Inflammatory macrophage treated with lipopolysaccharide for 4 hours (primary cell): ENCODE measurements around the gene CD276.
A peak's percentile ranks its signal among the peaks of the same experiment; 100 is the strongest.
"Not testable (repeated sequence)": the region's sequence is repeated elsewhere in the genome, so short reads cannot be mapped to it uniquely, and the experiment has no call there.

Source experiments
- DNase-seq: peaks from one replicate; pipeline ENCODE4 v3.0.0-alpha.2; 2020

Gene CD276

DNA sequence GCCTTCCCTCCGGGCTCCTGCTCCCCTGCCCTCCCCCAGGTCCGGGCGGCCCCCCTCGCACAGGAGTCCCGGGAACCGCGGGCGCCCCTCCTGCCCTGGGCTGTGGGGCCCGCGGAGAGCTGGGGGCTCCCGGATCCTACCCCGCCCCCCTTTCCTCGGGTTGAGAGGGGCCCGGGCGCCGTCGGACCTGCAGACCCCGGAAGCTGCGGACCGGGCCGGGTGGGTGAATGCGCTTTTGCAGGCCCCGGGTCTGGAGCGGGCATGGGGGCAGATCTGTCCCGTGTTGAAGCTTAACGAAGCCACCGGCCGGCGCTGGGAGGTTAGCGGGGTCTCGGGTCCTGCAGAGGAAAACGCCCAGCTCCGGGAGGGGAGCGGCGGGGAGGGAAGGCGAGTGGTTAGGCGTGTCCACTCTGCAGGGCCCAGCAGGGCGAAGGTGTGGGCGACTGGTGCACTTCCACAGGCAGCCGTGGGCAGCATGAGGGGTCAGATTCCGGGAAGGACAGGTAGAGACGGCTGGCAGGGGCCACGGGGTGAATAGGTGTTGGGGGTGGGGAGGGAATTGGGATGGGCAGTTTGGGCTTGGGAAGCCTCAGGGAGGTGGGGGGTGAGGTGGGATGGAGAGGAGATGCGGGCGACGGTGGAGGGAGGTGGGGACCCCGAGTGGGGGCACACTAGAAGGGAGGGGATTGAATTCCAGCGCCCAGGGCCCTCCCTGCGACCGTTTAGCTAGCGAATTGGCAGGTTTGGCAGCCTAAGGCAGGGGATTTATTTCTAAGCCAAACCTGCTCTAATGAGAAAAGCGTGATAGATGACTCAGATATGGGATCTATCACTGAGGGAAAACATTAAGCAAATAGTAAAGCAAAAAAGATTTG lies 635 bp downstream of the CD276 start:
- DNase-seq = peak; percentile 34

DNA sequence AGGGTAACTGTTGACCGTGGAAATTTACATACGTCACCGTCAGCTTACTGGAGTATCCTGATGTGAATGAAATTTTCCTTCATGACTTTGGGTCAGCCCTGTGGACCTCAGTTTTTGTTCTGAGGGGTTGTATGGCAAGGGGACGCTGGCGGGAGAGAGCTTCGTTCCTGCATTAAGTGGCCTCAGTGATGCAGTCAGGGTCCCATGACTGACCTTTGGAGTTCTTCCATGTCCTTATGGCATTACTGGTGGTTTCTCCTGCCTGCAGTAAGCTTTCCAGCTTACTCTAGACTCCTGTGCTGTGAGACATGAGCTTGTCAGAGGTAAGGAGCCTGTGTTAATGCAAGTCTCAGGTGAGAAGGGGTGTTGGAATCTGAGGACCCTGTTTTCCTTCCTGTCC lies 1.8 kb downstream of the CD276 start:
- DNase-seq = peak; percentile 44

GRCh38 chr15:73686781-73687256 lies 2.6 kb downstream of the CD276 start:
- peak; percentile 94 for DNase-seq

- peak; percentile 16 for DNase-seq
Observed at GRCh38 chr15:73687351-73687750, 3.2 kb downstream of the CD276 start.

- peak; percentile 83 for DNase-seq
Observed at GRCh38 chr15:73688455-73688854, 4.3 kb downstream of the CD276 start.

DNA sequence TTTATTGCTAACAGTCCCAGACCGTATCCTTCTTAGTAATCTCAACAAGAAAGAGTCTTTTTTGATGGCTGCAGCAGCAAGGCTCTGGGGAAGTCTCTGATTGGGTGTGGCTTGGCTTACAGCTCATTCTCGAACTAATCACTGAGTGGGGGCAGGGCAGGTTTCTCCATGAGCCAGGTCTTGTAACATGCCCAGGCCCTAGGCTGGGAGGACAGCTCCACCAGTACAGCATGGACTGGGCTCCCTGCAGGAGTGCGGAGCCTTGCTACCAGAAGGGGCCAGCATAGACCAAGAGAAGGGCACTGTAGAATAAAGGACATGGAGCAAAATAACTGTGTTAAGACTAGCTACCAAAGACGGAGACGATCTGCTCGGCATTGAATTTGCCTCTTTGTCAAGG lies 7.2 kb downstream of the CD276 start:
- DNase-seq = peak; percentile 66

- no peak for DNase-seq
Observed at GRCh38 chr15:73694419-73694818, 10.2 kb downstream of the CD276 start.

DNA sequence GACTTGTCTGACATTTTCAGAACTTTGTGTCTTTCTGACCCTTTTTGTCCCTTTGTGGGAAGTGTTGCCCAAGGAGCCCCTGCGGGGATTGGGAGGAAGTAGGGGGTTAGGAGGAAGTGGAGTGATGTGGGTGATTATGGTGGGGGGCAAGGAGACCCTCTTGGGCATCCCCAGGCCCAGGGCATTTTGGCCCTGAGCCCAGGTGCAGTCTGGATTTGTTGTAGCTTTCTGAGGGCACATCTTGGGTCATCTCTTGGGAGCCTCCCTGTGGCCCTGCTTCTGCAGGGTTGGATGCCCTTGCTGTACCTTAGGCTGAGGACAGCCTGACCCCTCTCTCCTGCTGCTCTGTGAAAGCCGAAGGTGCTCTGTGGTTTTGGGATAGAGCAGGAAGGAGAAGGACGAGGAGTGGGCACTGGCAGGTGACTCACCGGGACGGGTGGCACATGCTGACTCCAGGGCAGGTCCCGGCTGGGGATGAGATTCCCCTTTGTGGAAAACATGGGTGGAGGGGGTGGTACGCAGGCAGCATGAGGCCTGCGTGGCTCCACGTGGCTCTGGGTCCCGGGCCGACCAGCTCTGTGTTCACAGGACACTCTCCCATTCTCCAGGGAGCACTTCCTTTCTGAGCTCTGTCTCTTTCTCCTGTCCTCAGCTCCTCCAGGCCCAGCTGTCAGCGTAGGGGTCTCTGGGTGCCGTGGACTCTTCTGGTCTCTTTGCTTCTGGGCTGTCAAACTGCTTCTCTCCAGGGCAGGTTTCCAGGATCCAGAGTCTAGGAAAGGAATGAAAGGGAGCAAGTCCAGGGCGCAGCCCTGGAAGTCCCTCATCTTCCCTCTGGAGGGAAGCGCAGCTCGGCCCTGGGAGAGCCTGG lies 11.8 kb downstream of the CD276 start:
- DNase-seq = no peak

- no peak for DNase-seq
Observed at GRCh38 chr15:73696641-73697001, 12.4 kb downstream of the CD276 start.

DNA sequence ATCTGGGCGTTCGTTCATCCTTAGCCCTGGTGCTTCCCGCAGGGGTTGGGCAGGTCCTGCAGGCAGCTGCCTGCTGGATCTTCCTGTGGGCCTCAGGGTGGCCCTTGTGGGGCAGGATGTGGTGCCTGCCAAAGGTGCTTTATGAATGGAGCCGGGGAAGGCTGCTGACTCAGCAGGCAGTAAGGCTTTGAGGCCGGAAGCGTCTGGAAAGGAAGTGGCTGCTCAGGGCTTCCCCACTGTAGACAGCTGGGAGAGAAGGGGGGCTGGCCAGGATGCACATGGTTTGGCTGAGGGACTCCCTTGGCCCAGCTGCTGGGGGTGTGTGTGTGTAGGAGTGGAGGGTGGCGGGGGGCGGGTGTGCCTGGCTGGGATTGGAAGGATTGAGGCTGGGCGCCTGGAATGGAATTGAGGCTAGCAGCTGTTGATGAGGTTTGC lies 12.9 kb downstream of the CD276 start:
- DNase-seq = peak; percentile 68

DNA sequence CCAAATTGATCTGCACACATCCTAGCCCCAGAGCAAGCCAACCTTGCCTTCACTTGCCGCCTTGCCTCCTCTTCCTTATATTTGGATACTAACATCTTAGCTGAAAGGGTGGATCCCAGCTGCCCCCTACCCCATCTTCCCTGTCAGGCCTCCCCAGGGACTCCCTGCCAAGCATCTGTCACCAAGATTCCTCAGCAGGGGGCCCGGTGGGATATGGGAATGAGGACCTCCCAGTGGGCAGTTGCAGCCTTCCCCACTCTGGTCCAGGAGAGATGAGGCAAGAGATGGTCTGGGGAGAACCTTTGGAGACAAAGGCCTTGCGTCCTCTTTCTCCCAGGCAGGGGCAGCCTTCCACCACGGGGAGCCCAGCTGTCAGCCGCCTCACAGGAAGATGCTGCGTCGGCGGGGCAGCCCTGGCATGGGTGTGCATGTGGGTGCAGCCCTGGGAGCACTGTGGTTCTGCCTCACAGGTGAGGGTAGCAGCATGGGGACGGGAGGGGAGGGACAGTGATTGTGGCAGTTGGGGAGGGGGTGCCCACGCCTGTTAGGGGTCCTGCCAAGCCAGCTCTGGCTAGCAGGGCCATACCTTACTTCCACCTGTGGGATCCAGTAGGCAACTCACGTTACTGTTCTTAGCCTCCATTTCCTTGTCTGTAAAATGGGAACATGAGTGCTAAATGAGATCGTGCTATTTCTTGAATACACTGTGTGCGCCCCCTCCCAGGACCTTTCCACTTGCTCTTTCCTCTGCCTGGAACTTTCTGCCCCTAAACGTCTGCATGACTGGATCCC lies 15.3 kb downstream of the CD276 start:
- DNase-seq = no peak

DNA sequence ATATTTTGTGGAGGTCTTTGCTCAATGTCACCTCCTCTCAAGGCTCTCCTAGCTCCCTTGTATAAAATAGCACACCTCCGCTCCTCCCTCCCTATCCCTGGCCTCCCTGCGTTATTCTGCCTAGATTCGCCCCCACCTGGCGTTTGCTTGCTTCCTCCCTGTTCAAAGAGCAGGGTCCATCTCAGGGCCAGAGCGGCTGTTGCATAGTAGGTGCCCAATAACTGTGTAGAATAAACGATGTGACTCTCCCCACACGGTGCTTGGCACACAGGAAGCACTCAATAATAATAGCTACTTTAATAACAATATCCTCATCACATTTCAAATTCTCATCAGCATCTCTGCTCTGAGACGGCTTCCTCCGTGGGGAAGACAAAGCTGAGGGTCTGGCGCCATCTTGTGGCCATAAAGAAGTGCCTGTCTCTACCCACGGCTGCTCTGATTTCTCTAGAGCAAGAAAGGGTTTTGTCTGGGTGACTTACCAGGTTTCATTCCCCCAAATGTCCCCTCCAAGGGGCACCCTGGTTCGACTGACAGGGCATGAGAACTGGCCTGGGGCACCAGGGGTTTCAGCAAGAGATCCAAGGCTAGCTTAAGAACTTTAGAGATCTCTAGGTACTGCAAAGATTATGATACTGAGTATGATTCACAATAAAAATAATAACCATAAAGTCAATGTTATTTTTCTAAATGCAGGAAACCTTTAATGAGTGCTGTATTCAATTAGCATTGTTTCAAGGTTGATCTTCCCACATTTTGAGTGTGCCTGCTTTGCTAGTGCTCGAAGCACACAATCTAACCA lies 16.1 kb downstream of the CD276 start:
- DNase-seq = peak; percentile 78

DNA sequence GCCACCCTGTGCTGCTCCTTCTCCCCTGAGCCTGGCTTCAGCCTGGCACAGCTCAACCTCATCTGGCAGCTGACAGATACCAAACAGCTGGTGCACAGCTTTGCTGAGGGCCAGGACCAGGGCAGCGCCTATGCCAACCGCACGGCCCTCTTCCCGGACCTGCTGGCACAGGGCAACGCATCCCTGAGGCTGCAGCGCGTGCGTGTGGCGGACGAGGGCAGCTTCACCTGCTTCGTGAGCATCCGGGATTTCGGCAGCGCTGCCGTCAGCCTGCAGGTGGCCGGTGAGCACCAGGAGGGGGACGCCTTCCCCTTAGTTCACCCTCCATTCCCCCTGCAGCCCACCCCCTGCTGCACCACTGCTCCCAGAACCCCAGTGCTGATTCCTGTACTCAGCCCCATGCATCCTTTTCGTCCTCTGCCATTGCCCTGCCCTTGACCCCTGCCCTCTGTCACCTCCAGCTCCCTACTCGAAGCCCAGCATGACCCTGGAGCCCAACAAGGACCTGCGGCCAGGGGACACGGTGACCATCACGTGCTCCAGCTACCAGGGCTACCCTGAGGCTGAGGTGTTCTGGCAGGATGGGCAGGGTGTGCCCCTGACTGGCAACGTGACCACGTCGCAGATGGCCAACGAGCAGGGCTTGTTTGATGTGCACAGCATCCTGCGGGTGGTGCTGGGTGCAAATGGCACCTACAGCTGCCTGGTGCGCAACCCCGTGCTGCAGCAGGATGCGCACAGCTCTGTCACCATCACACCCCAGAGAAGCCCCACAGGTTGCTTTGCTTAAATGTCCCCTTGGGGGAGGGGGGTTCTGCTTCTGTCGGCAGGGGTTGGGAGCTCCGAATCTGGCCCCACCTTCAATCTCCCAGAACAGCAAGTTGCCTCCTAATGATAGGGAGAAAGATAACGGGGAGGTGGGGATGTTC lies 18.4 kb downstream of the CD276 start:
- not testable (repeated sequence) for DNase-seq

DNA sequence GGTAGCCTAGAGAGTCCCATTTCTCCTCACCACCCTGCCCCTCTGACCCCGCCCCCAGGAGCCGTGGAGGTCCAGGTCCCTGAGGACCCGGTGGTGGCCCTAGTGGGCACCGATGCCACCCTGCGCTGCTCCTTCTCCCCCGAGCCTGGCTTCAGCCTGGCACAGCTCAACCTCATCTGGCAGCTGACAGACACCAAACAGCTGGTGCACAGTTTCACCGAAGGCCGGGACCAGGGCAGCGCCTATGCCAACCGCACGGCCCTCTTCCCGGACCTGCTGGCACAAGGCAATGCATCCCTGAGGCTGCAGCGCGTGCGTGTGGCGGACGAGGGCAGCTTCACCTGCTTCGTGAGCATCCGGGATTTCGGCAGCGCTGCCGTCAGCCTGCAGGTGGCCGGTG lies 19.4 kb downstream of the CD276 start:
- not testable (repeated sequence) for DNase-seq

DNA sequence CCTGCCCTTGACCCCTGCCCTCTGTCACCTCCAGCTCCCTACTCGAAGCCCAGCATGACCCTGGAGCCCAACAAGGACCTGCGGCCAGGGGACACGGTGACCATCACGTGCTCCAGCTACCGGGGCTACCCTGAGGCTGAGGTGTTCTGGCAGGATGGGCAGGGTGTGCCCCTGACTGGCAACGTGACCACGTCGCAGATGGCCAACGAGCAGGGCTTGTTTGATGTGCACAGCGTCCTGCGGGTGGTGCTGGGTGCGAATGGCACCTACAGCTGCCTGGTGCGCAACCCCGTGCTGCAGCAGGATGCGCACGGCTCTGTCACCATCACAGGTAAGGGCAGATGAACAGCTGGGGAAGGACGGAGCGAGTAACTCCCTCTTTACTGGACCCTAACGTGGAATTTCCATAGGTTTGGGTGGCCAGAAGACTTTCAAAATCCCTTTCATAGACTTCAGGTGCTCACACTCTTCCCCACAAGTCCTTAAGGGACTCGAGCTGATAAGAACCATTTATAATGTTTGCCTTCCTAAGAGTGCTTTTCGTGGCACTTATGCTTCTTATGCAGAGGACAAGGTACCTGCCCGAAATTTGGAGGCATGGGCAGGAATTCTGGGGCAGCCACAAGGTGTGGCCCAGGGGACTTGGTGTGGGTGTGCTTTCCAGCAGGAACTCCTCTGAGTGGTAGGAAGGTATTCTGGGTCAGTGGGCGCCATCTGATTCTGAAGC lies 20.1 kb downstream of the CD276 start:
- not testable (repeated sequence) for DNase-seq

DNA sequence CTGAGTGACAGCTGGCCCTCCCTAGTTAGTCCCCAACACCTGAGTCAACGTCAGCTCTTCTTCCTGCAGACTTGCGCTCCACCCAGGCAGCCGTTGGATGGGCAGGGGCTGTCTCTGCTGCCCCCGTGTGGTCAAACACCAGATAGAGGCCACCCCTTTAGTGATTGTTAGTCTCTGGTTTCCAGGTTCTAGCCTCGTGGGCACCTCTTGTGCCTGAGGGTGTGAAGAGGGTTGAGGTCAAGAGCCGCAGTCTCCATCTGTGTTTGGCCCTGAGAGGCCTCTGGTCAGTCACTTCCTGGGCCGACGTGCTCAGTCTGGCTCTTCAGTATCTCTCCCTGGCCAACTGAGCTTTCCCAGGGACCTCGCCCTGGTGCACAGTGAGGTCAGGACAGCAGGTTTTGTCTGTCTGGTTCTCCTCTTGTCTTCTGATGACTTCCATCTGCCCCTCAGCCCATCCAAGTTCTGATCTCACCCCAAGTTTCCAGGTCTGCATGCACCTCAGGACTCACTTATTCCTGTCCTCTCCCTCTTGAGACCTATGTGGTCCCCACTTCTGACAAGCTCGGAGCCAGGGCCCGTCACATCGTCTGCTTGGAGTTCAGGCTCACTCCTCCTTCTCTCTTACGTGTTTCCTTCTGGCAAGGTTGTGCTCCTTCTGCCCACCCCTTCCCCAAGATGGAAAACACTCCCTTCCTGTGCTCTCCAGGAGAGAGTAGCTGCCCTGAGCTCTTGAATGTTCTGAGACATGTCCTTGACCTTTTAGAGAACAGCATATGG lies 20.9 kb downstream of the CD276 start:
- peak; percentile 55 for DNase-seq

DNA sequence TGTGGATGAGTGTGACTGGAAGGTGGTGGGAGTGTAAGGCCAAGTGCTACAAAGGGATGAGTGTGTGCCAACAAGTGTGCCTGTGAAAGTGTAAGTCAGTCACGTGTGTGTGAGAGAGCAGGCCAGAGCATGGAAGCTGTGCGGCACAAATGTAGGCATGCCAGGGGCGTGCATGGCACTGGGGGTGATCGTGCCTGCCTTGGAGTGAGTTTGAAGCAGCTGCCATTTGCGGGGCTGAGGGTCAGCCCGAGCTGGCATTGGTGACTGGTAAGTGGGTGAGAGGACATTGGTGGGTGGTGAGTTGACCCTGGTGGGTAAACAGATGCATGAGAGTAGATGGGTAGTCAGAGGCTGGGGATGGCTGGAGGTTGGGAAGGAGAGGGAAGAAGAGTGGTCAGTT lies 24.5 kb downstream of the CD276 start:
- no peak for DNase-seq

GRCh38 chr15:73709241-73709640 lies 25.1 kb downstream of the CD276 start:
- DNase-seq = no peak

- no peak for DNase-seq
Observed at GRCh38 chr15:73709686-73710085, 25.5 kb downstream of the CD276 start.
